Camera-type eye (tissue), 1 donor: ENCODE data around the gene NFKBIL1. TPM values are rescaled to one million over a fixed set of nuclear protein-coding genes. Genes with fewer than 3 reads are reported as not detected.

Experiments used
- total RNA-seq: library from RNA; depleted of rRNA; stranded (reverse); fragments of >200 nt; gene quantifications from one replicate; pipeline ENCODE4 v1.2.3, GENCODE V29; 2014

The NFKBIL1 gene
- 21.8 TPM for total RNA-seq

GRCh38 chr6:31546958-31547726 lies at the start of gene NFKBIL1:
Gene NFKBIL1 (plus strand): TSS chr6:31547608. CDS start chr6:31547695, 87 bp downstream.

GRCh38 chr6:31528821-31529328 lies 18.5 kb upstream of the NFKBIL1 start, which contains the start of gene MCCD1:
Gene MCCD1 (plus strand): TSS chr6:31528962. CDS start chr6:31529015, 53 bp downstream.

GRCh38 chr6:31541658-31542521 lies 5.5 kb upstream of the NFKBIL1 start, which contains the start of gene DDX39B:
Gene DDX39B (minus strand): TSS chr6:31542003. CDS start chr6:31540532, 1,471 bp downstream.

GRCh38 chr6:31546339-31546957 lies 960 bp upstream of the NFKBIL1 start, which contains the start of gene ATP6V1G2:
Gene ATP6V1G2 (minus strand): TSS chr6:31546608. CDS start chr6:31546559, 49 bp downstream.

GRCh38 chr6:31572041-31572911 lies 24.9 kb downstream of the NFKBIL1 start, which contains the start of gene LTA:
Gene LTA (plus strand): TSS chr6:31572289. CDS start chr6:31572743, 454 bp downstream.

GRCh38 chr6:31575335-31575901 lies 28.0 kb downstream of the NFKBIL1 start, which contains the start of gene TNF:
Gene TNF (plus strand): TSS chr6:31575565. CDS start chr6:31575742, 177 bp downstream.

GRCh38 chr6:31582230-31582643 lies 34.8 kb downstream of the NFKBIL1 start, which contains the start of gene LTB:
Gene LTB (minus strand): TSS chr6:31582424. CDS start chr6:31582417, 7 bp downstream.

GRCh38 chr6:31586008-31586407 lies 38.6 kb downstream of the NFKBIL1 start, which contains the start of gene LST1:
Gene LST1 (plus strand): TSS chr6:31586277. CDS start chr6:31587300, 1,023 bp downstream.

Other genes starting within 250 kb of the NFKBIL1 start
- 169 TPM for gene HLA-B, start 190.4 kb upstream of the NFKBIL1 start, total RNA-seq
- gene MICA, start 144.0 kb upstream of the NFKBIL1 start, total RNA-seq = 9.9 TPM
- 2.8 TPM for gene MICB, start 49.5 kb upstream of the NFKBIL1 start, total RNA-seq
- not detected for gene MCCD1, start 18.6 kb upstream of the NFKBIL1 start, total RNA-seq
- gene DDX39B, start 5.6 kb upstream of the NFKBIL1 start, total RNA-seq = 327 TPM
- gene ATP6V1G2, start 1.0 kb upstream of the NFKBIL1 start, total RNA-seq = 19.2 TPM
- not detected for gene LTA, start 24.7 kb downstream of the NFKBIL1 start, total RNA-seq
- not detected for gene TNF, start 28.0 kb downstream of the NFKBIL1 start, total RNA-seq
- gene LTB, start 34.8 kb downstream of the NFKBIL1 start, total RNA-seq = 1.4 TPM
- 11.2 TPM for gene LST1, start 38.7 kb downstream of the NFKBIL1 start, total RNA-seq
- gene NCR3, start 45.4 kb downstream of the NFKBIL1 start, total RNA-seq = not detected
- 10.5 TPM for gene AIF1, start 67.6 kb downstream of the NFKBIL1 start, total RNA-seq
- 88.1 TPM for gene PRRC2A, start 73.1 kb downstream of the NFKBIL1 start, total RNA-seq
- 226 TPM for gene BAG6, start 105.1 kb downstream of the NFKBIL1 start, total RNA-seq
- gene APOM, start 108.3 kb downstream of the NFKBIL1 start, total RNA-seq = 1.0 TPM
- 19.6 TPM for gene C6orf47, start 113.2 kb downstream of the NFKBIL1 start, total RNA-seq
- gene GPANK1, start 117.4 kb downstream of the NFKBIL1 start, total RNA-seq = 18.6 TPM
- gene CSNK2B, start 118.5 kb downstream of the NFKBIL1 start, total RNA-seq = 108 TPM
- gene LY6G5B, start 122.4 kb downstream of the NFKBIL1 start, total RNA-seq = 2.3 TPM
- 1.9 TPM for gene LY6G5C, start 133.5 kb downstream of the NFKBIL1 start, total RNA-seq
- gene ABHD16A, start 155.7 kb downstream of the NFKBIL1 start, total RNA-seq = 53.2 TPM
- not detected for gene LY6G6F, start 159.3 kb downstream of the NFKBIL1 start, total RNA-seq
- gene LY6G6D, start 167.7 kb downstream of the NFKBIL1 start, total RNA-seq = not detected
- gene LY6G6C, start 174.1 kb downstream of the NFKBIL1 start, total RNA-seq = not detected
- 0.55 TPM for gene MPIG6B, start 175.8 kb downstream of the NFKBIL1 start, total RNA-seq
- gene DDAH2, start 181.7 kb downstream of the NFKBIL1 start, total RNA-seq = 108 TPM
- 89.1 TPM for gene CLIC1, start 188.9 kb downstream of the NFKBIL1 start, total RNA-seq
- gene MSH5, start 192.4 kb downstream of the NFKBIL1 start, total RNA-seq = 16.5 TPM
- gene SAPCD1, start 215.0 kb downstream of the NFKBIL1 start, total RNA-seq = 3.8 TPM
- 0.88 TPM for gene VWA7, start 229.7 kb downstream of the NFKBIL1 start, total RNA-seq
- 43.6 TPM for gene VARS1, start 248.1 kb downstream of the NFKBIL1 start, total RNA-seq